ENCODE results near the gene NAA60.
A peak's percentile ranks its signal among the peaks of the same experiment; 100 is the strongest.

The NAA60 gene

GRCh38 chr16:3443108-3444031 is at the start of gene NAA60, which contains the start of gene ZNF597:
Gene NAA60 (plus strand): TSS chr16:3443680. CDS start chr16:3476228, 32,548 bp downstream.
Gene ZNF597 (minus strand): TSS chr16:3443504. CDS start chr16:3443153, 351 bp downstream.
- peak; percentile 76 for DNase-seq

GRCh38 chr16:3400446-3400778 is 43.1 kb upstream of the NAA60 start:
- no peak for DNase-seq

GRCh38 chr16:3400779-3401688 is 42.4 kb upstream of the NAA60 start, which contains the start of the genes ZNF174 and ZSCAN32:
Gene ZNF174 (plus strand): TSS chr16:3401215. CDS start chr16:3402005, 790 bp downstream.
Gene ZSCAN32 (minus strand): TSS chr16:3401004. CDS start chr16:3397557, 3,447 bp downstream.
- peak; percentile 95 for DNase-seq

GRCh38 chr16:3401719-3402397 is 41.6 kb upstream of the NAA60 start:
- DNase-seq = no peak

- no peak for DNase-seq
Observed at GRCh38 chr16:3408561-3409197, 34.8 kb upstream of the NAA60 start.

- DNase-seq = no peak
Observed at GRCh38 chr16:3413730-3414379, 29.6 kb upstream of the NAA60 start.

GRCh38 chr16:3431779-3432219 is 11.7 kb upstream of the NAA60 start:
- no peak for DNase-seq

- no peak for DNase-seq
Observed at GRCh38 chr16:3434373-3434772, 9.1 kb upstream of the NAA60 start.

- no peak for DNase-seq
Observed at GRCh38 chr16:3439637-3440036, 3.8 kb upstream of the NAA60 start.

- peak; percentile 17 for DNase-seq
Observed at GRCh38 chr16:3444032-3444388, 530 bp downstream of the NAA60 start.

- no peak for DNase-seq
Observed at GRCh38 chr16:3454093-3454492, 10.6 kb downstream of the NAA60 start.

GRCh38 chr16:3454631-3455147 is 11.2 kb downstream of the NAA60 start:
- DNase-seq = no peak

- DNase-seq = peak; percentile 89
Observed at GRCh38 chr16:3457434-3458252, 14.2 kb downstream of the NAA60 start.

- no peak for DNase-seq
Observed at GRCh38 chr16:3458278-3458851, 14.9 kb downstream of the NAA60 start.

- no peak for DNase-seq
Observed at GRCh38 chr16:3458852-3459361, 15.4 kb downstream of the NAA60 start.

- no peak for DNase-seq
Observed at GRCh38 chr16:3459401-3460090, 16.1 kb downstream of the NAA60 start.

GRCh38 chr16:3460121-3460520 is 16.6 kb downstream of the NAA60 start:
- DNase-seq = no peak

GRCh38 chr16:3460585-3460984 is 17.1 kb downstream of the NAA60 start:
- DNase-seq = no peak

- no peak for DNase-seq
Observed at GRCh38 chr16:3461151-3461550, 17.7 kb downstream of the NAA60 start.

Data from NCI-H2029 (cell line).